ENCODE measurements around the gene UPK1B. TPM values are rescaled to one million over a fixed set of nuclear protein-coding genes. Genes with fewer than 3 reads are reported as not detected.

UPK1B gene
- total RNA-seq, 1 donor from 2014 or later, result not detected

DNA sequence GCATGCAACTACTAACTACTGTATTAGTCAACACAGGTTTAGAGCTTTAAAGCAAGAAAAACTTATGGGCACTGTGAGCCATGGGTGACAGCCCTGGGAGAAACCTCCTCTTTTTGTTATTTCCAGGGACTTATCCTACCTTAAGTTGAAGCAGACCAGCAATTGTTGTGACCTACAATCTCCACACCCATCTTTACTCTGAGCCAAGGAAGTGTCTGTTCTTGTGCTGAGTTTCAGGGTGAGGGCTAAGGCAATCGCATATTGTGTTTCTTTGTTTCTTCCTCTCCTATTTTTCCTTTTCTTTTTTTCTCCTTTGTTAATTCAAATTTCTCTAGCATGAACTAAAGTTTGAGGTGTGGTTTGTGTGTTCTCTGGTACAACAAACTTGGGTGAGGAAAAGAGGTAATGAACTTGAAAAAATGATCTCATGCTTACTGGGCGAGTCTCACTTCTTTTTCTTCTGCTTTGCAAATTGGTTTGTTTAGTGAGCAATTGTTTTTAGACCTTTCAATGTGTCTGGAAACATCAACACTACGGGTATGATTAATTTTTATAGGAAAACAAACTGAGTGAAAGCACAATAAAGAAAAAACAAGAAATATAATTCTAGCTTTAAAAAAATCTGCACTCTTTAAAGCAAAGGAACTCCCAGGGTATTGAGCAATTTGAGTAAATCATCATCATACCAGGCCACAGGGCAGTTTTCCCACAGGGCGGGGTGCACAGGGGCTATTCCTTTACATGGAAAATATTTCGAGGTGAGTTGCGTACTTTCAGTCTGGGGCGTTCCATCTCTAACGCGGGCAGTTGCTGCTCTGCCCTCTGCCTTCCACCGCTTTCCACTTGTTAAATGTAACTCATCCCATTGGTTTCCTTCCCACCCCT lies 2.7 kb downstream of the UPK1B start:
- no peak for DNase-seq (ENCODE audit: low read depth in 2 of 2)

DNA sequence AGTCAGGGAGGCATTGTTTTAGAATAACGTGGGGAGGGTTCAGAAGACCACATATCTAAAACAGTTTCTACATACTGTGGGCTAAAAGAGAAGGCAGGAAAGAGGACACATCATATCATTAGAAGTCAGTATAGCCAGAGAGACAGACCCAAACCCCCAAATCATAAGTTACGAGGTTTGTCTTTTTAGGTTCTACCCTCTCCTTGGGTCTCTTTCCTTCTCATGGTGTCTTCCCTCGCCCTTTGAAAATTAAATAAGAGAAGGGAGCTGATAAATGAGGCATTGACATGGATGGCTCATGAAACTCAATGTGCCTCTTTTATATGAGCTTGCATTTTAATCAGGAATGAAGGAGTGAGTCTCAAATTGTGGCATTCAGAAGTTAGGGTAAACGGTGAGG lies 3.4 kb downstream of the UPK1B start:
- DNase-seq (ENCODE audit: low read depth in 2 of 2), result no peak

DNA sequence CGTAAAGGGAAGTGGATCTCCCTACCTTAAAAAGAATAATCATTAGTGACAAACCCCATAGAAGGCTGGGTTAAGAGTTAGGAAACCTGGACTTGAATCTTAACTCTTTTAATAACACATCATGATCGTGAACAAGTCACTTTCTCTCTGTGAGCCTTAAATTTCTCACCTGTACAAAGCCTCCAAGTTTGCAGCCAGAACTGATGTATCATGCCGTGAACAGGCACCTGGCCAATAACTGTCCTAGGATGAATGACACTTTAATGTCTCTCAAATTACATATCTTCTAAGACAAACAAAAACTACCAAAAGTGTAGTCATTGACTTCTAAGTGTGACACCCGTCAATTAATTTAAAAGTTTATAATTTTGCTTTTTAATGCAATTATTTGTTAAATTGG lies 3.9 kb downstream of the UPK1B start:
- no peak for DNase-seq (ENCODE audit: low read depth in 2 of 2)

DNA sequence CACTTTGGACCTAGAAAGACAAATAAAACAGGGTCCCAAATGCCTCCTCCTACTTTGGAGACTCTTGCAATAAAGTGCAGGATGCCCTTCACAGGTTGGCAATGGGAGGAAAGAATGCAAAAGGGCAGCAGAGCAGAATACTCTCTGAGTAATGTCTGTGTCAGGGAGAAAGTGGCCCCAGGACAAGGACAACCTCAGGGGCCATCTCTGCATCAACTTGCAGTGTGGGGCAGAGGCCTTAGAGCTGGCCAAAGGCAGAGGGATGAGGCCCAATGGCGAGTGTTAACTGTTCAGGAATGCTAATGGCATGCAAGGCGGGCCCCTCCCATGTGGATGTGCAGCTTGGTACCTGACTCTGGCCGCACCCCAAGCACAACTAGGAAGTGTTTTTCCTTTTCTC lies 8.4 kb downstream of the UPK1B start:
- DNase-seq (ENCODE audit: low read depth in 2 of 2), result no peak

DNA sequence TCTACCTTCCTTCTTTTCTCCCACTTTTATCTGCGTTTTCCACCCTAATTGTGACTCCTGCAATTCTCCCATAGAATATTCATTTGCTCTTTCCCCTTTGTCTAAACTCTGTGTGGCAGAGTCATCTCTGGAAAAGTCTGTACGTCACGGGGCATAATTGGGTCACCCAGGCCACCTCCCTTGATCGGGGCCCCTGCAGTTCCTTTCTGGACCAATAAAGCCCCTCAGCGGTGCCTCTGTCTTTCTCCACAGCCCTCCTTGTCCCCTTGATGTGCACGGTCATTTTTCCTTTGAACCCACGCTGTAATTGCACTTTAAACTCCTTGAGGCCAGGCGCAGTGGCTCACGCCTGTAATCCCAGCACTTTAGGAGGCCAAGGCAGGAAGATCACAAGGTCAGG lies 10.7 kb downstream of the UPK1B start:
- no peak for DNase-seq (ENCODE audit: low read depth in 2 of 2)

DNA sequence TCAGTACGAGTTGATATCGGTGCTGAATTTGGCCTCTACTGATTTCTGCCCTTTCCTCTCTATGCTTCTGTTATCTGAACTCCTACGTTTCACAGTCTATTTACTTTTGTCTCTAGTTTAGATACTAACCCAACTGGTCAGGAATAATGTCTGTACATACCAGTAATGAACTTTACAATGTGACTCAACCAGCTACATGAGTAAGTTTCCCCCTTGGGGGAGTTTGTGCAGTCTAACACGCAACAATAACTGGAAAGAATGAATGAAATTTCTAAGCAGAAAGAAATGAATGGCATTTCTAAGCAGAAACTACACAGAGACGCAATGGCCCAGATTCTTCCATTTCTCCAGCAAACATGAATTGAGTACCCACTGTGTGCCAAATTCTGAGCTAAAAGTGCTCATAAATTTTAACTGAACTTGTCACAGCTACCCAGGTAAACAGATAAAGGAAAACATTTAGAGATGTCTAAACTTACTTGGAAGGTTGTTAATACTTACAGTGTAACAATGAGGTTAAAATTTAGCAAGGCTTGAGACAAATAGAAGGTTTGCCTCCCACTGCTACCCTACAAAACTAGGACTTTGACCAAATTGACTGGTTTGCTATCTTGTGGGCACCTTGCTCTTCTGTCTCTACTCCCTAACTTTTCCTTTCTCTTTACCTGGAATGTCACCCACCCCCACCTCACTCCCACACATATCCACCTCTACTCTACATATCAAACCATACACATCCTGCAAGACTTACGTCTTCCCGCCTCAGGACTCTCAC lies 11.6 kb downstream of the UPK1B start:
- DNase-seq (ENCODE audit: low read depth in 2 of 2), result no peak

DNA sequence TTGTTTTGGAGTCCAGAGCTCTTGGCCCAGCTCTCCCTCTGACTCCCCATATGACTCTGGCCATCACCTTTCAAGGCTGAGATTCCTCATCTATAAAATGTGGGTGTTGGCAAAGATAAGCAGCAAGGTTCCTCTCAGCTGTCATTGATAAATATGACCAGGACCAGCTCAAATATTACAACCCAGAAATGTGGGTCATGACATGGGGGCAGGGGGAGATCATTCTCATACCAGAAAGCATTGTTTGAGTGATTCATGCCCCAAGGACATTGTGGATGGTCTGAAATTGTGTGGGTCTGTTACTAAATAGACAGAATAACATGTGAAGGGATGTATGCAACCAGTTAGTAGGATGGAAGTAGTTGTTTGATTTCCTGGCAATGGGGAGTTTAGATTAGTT lies 13.9 kb downstream of the UPK1B start:
- no peak for DNase-seq (ENCODE audit: low read depth in 2 of 2)

DNA sequence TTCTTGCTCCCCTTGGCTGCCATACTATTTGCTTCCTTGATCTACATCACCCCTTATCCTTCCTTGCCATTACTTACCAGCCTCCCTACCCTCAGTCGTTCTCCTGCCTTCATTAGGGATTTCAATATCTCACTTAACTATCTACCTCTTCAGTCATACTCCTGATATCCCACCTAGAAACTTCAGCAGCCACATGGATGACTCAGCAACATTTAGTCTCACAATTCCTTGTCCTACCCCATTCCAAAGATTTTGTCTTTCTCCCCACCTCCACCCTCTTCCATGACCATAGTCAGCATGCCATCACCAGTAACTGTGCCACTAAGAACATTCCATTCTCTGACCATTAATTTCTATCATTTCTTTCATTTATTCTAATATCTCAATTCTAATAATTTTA lies 18.4 kb downstream of the UPK1B start:
- DNase-seq (ENCODE audit: low read depth in 2 of 2), result no peak

DNA sequence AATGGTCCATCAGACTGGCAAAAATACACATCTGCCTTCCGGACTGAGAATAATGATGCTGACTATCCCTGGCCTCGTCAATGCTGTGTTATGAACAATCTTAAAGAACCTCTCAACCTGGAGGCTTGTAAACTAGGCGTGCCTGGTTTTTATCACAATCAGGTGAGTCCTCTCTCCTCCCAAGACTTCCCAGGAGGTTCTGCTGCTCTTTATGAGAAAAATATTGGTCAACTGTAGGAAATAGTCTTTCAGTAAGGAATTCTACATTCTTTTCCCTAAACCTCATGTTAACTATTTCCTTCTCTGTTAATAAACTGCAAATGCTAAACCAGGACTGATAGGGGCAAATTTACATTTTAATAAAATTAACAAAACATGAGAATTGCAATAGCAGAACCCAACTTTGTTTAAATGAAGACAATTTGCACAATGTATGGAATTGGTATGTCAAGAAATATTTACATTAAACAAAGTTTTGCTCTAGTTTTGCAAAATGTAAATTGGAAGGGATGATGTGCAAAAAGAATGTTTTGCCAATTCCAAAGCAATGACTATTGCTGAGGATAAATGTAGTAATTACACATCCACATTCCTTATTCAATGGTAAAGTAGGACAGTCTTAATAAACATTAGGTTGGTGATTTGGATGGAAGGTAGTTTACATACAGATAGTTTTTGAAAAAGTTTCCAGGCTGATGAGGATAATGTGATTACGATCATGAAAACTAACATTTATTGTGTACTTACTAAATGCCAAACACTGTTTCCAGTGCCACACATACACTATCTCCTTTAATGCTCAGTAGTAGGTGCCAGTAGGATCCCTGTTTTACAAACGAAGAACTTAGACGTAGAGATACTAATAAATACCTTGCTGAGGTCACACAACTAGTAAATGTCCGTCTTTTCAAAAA lies 21.1 kb downstream of the UPK1B start:
- DNase-seq (ENCODE audit: low read depth in 2 of 2), result no peak

DNA sequence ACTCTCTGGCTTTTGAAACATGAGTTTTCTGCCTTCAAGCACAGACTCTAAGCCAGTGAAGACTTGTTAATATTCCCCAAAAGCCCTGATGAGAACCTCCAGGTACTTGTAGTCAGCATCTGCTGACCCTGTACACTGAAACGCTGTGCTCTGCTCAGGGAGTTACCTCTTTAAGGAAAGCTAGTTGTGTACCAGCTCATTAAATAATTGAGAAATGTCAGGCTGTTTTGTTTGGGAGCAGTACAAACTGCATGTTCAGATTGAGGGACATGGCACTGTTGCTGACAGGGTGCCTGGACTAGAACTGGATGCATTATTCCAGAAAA lies 21.7 kb downstream of the UPK1B start:
- no peak for DNase-seq (ENCODE audit: low read depth in 2 of 2)

DNA sequence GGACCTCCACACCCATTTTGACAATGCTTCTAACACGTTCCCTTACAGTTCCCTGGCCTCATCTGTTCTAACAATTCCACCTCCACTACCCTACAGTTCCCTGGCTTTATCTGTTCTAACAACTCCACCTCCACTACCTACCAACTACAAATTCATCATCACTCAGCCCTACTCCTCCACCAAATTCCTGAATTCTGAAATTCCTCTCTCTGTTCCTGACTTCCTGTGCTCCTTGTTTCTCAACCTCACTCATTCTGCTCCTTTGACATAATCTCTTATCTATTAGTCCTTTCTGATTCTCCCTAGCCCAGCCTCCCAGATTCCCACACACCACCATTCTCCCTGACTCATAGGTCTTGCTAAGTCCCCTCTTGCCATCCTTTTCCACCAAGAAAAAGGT lies 22.5 kb downstream of the UPK1B start:
- no peak for DNase-seq (ENCODE audit: low read depth in 2 of 2)

DNA sequence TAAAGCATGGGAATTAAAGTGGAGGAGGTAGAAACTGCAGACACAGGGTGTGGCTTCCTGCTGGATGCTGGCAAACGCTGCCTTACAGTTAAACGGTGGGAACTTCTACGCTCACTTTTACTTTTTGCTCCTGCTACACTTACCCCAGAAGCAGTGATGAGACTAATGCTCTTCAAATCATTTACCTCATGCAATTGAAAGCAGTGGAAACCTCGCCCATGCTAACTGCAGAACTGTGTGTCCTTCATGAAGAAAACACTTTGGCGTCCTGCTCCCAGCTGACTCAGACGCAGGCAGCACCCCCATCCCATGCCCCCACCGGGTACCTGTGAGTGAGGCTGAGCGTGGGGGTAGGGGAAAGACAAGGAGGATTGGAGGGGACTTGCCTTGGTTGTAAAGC lies 31.8 kb downstream of the UPK1B start:
- no peak for DNase-seq (ENCODE audit: low read depth in 2 of 2)

DNA sequence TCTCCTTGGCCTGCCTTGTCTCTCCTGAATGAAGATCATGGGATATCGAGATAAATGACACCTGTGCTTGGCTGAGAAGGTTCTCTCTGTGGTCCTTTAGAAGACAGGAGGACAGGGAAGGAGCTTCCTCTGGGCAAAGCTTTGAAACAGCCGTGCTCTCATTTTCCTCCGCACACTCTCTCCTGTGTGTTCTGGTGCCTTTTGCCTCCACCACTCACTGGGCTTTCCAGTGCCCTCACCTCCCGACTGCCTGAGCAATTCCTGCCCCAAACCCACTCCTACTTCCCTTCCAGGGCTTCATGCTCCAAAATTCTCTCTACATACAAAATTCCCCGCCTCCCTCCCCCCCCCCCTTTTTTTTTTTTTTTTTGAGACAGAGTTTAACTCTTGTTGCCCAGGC lies 32.3 kb downstream of the UPK1B start:
- no peak for DNase-seq (ENCODE audit: low read depth in 2 of 2)

DNA sequence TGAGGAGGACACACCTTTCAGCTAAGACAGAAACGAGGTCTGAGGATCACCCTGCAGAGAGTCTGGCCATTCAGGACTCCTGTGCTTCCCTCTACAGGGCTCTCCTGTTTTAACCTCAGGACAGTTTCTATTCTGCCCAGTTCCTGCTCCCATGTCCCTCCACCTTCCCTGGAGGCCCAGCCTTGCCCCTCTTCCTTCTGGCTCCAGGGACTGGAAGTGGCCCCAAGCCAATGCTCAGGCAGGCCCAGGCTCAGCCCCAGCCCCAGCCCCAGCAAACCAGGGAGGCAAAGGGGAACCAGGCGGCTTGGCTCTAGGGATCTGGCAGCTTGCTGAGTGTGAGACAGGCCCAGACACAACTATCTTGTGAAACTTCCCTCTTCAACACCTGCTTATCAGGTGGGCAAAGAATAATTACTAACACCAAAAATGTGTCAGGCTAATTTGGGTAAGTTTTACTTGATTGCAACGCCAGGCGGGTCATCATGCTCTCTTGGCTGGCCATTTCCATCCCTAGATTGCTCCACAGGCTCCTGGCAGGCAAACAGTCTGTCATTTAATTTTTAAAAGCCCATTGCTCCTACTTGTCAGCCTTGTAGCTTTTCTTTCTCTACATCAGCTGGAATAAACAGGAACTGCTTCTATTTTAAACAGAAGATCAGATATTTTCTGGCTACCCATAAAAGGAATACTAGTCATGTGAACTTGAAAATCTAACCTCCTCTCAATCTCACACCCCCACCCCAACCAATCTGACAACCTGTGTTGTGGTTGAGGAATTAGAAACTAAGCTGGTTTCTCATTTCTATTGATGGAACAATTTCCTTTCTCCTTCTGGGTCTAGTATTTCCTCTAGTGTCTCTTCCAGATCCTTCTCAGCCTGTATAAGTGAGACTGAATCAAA lies 33.5 kb downstream of the UPK1B start:
- no peak for DNase-seq (ENCODE audit: low read depth in 2 of 2)

DNA sequence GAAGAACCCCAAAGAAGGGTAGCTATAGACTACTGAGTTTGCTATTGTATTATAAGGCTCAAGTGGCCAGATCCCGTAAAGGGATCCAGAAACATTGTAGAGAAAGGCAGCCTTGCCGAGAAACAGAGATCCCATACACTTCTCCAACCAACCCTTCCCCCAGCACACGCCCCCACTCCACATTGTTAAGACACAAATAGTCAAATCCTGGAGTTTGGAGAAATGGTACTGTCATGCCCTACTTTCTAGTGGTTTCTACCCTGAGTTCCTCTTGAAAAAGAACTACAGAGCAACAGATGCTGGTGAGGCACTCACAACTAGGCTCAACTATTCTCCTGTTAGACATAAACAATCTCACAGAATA lies 34.1 kb downstream of the UPK1B start:
- no peak for DNase-seq (ENCODE audit: low read depth in 2 of 2)

DNA sequence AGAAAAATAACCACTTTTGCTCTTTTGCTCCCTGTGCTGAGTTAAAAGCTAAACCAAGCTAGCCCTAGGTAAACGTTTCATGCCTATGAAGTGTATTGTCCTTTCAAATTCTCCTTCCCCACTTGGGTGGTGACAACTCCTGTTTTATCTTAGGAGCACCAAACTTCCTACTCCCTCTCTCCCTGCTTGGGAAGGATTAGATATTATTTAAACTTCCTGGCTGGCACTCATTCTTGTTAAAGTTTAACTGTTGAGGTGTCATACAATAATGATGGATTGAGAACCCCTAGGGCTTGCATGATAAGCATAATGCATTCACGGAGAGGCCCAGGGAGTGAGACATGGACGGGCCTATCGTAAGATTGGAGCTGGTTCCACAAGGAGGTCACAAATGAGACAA lies 37.8 kb downstream of the UPK1B start:
- DNase-seq (ENCODE audit: low read depth in 2 of 2), result no peak

DNA sequence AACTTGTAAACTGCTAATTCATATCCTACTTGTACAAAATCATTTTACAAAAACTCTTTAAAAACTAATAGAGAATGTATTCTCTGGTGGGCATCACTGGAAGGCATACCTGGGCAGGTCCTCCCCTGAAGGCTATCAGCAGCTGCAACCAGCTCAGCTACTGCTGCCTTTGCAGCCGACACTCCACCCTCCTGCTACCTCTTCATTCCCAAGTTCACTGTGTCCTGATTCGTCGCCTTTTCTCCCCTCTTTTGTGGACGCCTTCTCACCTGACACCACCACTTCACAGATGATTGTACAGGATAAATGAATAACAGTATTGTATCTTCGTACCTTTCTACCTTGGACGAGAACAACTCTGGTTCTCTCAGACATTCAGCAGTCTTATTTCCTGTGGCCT lies 38.4 kb downstream of the UPK1B start:
- DNase-seq (ENCODE audit: low read depth in 2 of 2), result no peak

DNA sequence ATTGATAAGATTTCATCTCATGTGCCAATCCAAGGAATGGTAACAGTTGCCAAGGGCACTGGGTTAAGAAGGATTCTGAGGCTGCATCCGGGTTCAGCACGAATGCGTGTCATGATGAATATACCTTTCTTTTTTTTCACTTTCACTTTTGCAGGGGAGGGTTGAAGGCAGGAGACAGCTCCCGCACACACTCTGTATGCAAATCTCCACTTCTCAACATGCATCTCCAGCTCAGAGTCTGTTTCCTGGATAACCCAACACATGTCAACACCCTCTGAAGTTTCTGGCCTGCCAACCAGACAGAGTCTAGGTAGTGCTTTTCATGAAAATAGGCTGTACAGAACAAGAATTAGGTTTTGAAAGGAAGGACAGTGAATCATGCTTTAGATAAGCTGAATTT lies 45.7 kb downstream of the UPK1B start:
- DNase-seq (ENCODE audit: low read depth in 2 of 2), result no peak

DNA sequence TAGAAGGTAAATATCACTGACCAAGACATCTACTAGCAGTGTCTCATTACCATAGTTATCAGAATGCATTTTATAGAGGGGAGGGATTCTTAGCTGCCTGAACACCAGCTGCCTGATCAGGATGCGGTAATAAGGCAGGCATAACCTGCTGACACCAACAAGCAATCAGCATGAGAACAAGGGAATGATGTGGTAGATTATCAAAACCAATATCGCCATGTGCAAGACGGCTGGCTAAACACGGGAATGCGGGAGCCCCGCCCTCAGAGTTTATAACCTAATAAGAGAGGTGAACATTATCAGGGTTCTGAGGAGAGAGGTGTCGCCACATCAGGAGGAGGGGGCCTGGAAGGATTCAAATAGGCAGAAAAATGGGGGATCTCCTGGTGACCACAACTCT lies 46.8 kb downstream of the UPK1B start:
- DNase-seq (ENCODE audit: low read depth in 2 of 2), result no peak

DNA sequence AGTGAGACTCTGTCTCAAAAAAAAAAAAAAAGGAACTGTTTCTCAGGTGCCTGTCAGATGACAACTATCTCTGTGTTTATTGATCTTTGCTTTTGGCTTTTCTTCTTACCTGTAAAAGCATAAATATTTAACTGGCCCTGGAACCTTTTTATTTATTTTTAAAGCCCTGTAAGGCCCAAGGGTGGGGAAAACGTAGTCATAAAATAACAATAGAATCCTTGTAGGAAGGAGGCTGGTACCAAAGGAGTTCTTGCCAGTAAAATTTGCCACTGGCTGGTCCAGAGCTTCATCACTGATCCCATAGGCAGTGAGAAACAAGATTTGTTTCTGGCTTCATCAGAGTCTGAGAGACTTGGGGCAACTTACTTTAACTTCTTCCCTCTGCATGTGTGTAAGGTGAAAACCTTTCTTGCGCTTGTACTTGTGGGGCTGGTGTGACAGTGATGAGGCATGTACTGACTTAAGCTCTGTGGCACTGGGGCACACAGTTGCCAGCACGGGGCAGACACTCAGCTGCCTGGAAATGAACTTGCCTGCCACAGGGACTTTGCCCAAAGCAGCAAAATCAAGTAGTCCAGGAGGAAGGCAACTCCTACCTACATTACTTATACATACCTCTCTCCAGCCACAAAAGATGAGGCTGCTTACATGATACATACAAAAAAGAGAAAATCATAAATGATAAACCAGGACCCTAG lies 47.7 kb downstream of the UPK1B start:
- no peak for DNase-seq (ENCODE audit: low read depth in 2 of 2)

Data from dermis microvascular lymphatic vessel endothelial cell (primary cell).